Ascending aorta (tissue), 2 donors: Measurements from ENCODE around the gene SLC35A3. TPM values are rescaled to one million over a fixed set of nuclear protein-coding genes. Genes with fewer than 3 reads are reported as not detected.

ENCODE experiments used
- DNase-seq, 2 donors: peaks; one replicate each; pipeline ENCODE4 v3.0.0-alpha.2; 2019; ENCODE audit warnings: low spot score in 2 of 2
- H3K27ac ChIP-seq, 2 donors: fragments of 200-600 bp; sonication (generic); one replicate each; pipeline ENCODE4 v1.5.1; 2016 to 2017; ENCODE audit warnings: mild to moderate bottlenecking in 1 of 2
- H3K27me3 ChIP-seq: fragments of 200-600 bp; sonication (generic); one replicate; pipeline ENCODE4 v1.5.1; 2017
- H3K36me3 ChIP-seq, 2 donors: fragments of 200-600 bp; sonication (generic); one replicate each; pipeline ENCODE4 v1.5.1; 2016
- H3K4me1 ChIP-seq, 2 donors: fragments of 200-600 bp; sonication (generic); one replicate each; pipeline ENCODE4 v1.5.1; 2016 to 2017; ENCODE audit warnings: mild to moderate bottlenecking in 1 of 2
- H3K4me3 ChIP-seq, 2 donors: fragments of 200-600 bp; sonication (generic); one replicate each; pipeline ENCODE4 v1.5.1; 2016 to 2017; ENCODE audit warnings: mild to moderate bottlenecking in 1 of 2
- H3K9me3 ChIP-seq, 2 donors: fragments of 200-600 bp; sonication (generic); one replicate each; pipeline ENCODE4 v1.5.1; 2016
- CTCF ChIP-seq, 3 experiments: fragments of 200-600 bp in 2 of 3; fragments of 450-650 bp in 1 of 3; sonication (generic) in 2 of 3; IDR thresholded peaks; one replicate each; pipeline ENCODE4 v1.5.1; 2016 to 2019; ENCODE audit warnings: antibody characterized with exemption in 3 of 3, mild to moderate bottlenecking in 1 of 3, moderate library complexity in 1 of 3
- intact Hi-C: fragments of 100-400 bp; cut with DNase I; formaldehyde crosslinking; loops from one replicate; pipeline ENCODE4 v1.15.1; 2023
- total RNA-seq: library from RNA; depleted of rRNA; stranded (reverse); fragments of >200 nt; gene quantifications from one replicate; pipeline ENCODE4 v1.1.0, GENCODE V29; 2016

SLC35A3 gene
- total RNA-seq, 1 donor from 2014 or later = 8.4 TPM

GRCh38 chr1:100073531-100073930, 103.7 kb downstream of the SLC35A3 start:
- Histone ChIP-seq H3K27ac (no peak overlapping the region), H3K36me3 (peaks cover 36 to 54% of the 10 kb centered on the region in 2 donors), H3K9me3 (no peaks in the 10 kb centered on the region), H3K27me3 (no peaks in the 10 kb centered on the region), H3K4me3 (no peak overlapping the region), H3K4me1 (peaks cover 0 to 10% of the 10 kb centered on the region in 2 donors)
- no peak for TF ChIP-seq CTCF (IDR thresholded peaks at IDR 0.05)
- no peak for DNase-seq
- intact Hi-C loops = no loop called here

GRCh38 chr1:100074604-100075395, 105.0 kb downstream of the SLC35A3 start:
- intact Hi-C loops = no loop called here
- TF ChIP-seq CTCF (IDR thresholded peaks at IDR 0.05) = no peak
- no peaks in the 10 kb centered on the region for H3K27me3 ChIP-seq
- H3K27ac ChIP-seq = peak overlapping the region; percentile 65 to 76
- H3K36me3 ChIP-seq = peaks cover 41 to 54% of the 10 kb centered on the region in 2 donors
- no peak for DNase-seq
- H3K4me3 ChIP-seq = no peak overlapping the region
- no peaks in the 10 kb centered on the region for H3K9me3 ChIP-seq
- peaks cover 0 to 10% of the 10 kb centered on the region in 2 donors for H3K4me1 ChIP-seq

GRCh38 chr1:100075773-100076172, 106.0 kb downstream of the SLC35A3 start:
- no peak overlapping the region for H3K4me3 ChIP-seq
- intact Hi-C loops = no loop called here
- no peak for TF ChIP-seq CTCF (IDR thresholded peaks at IDR 0.05)

GRCh38 chr1:100076319-100076718, 106.5 kb downstream of the SLC35A3 start:
- no peak for TF ChIP-seq CTCF (IDR thresholded peaks at IDR 0.05)
- peaks cover 0 to 10% of the 10 kb centered on the region in 2 donors for H3K4me1 ChIP-seq
- peak overlapping the region; percentile 65 to 76 for H3K27ac ChIP-seq
- DNase-seq = no peak
- H3K27me3 ChIP-seq = no peaks in the 10 kb centered on the region
- no peaks in the 10 kb centered on the region for H3K9me3 ChIP-seq
- H3K4me3 ChIP-seq = no peak overlapping the region
- peaks cover 34 to 54% of the 10 kb centered on the region in 2 donors for H3K36me3 ChIP-seq
- intact Hi-C loops = no loop called here

More at GRCh38 chr1:100075773-100076172, 106.0 kb downstream of the SLC35A3 start:
- DNase-seq = no peak
- peak overlapping the region; percentile 65 to 76 for H3K27ac ChIP-seq
- peaks cover 33 to 58% of the 10 kb centered on the region in 2 donors for H3K36me3 ChIP-seq
- no peaks in the 10 kb centered on the region for H3K9me3 ChIP-seq
- no peaks in the 10 kb centered on the region for H3K27me3 ChIP-seq
- peaks cover 0 to 10% of the 10 kb centered on the region in 2 donors for H3K4me1 ChIP-seq

- TF ChIP-seq CTCF (IDR thresholded peaks at IDR 0.05) = no peak
- peaks cover 0 to 10% of the 10 kb centered on the region in 2 donors for H3K4me1 ChIP-seq
- peak overlapping the region; percentile 65 to 76 for H3K27ac ChIP-seq
- intact Hi-C loops = no loop called here
- DNase-seq = no peak
- no peaks in the 10 kb centered on the region for H3K27me3 ChIP-seq
- no peaks in the 10 kb centered on the region for H3K9me3 ChIP-seq
- peaks cover 33 to 49% of the 10 kb centered on the region in 2 donors for H3K36me3 ChIP-seq
- no peak overlapping the region for H3K4me3 ChIP-seq
Measured at GRCh38 chr1:100076744-100077143, 106.9 kb downstream of the SLC35A3 start.
